OCI-LY3 (cell line): ENCODE results near the gene PLA2G2A.

Experiments used
- H2AFZ ChIP-seq: fragments of 200-600, 300-600 bp; shearing (Covaris generic); 2 replicates; pipeline ENCODE4 v1.6.0; 2014; ENCODE audit warnings: antibody characterized with exemption, low read depth, low read length
- H3K27ac ChIP-seq: fragments of 200-600, 300-600 bp; sonication (generic); 2 replicates; pipeline ENCODE4 v1.5.1; 2014; ENCODE audit warnings: mild to moderate bottlenecking, low read length, moderate library complexity, mixed read lengths
- H3K27me3 ChIP-seq: fragments of 200-600, 300-600 bp; sonication (generic); 2 replicates; pipeline ENCODE4 v1.6.1; 2014; ENCODE audit warnings: low read depth, low read length, mixed read lengths
- H3K36me3 ChIP-seq: fragments of 200-600, 300-600 bp; sonication (generic); replicated peaks from 2 replicates; pipeline ENCODE3; 2014; ENCODE audit warnings: low read depth, low read length, mixed read lengths
- H3K4me1 ChIP-seq: fragments of 300-600, 200-600 bp; sonication (generic); 2 replicates; pipeline ENCODE4 v1.6.1; 2014; ENCODE audit warnings: low read length, mixed read lengths
- H3K4me2 ChIP-seq: fragments of 200-600, 300-600 bp; sonication (generic); 2 replicates; pipeline ENCODE4 v1.6.1; 2014; ENCODE audit warnings: low read length, mixed read lengths
- H3K4me3 ChIP-seq: fragments of 300-600, 200-600 bp; sonication (generic); 2 replicates; pipeline ENCODE4 v1.5.1; 2014; ENCODE audit warnings: antibody characterized with exemption, mild to moderate bottlenecking, low read length, moderate library complexity
- H3K79me2 ChIP-seq: fragments of 300-600, 200-600 bp; shearing (Covaris generic); 2 replicates; pipeline ENCODE4 v1.6.1; 2014; ENCODE audit warnings: mild to moderate bottlenecking, low read length, mixed read lengths
- H3K9ac ChIP-seq: fragments of 300-600, 200-600 bp; shearing (Covaris generic); 2 replicates; pipeline ENCODE4 v1.6.0; 2014; ENCODE audit warnings: mild to moderate bottlenecking, low read length, moderate library complexity
- H3K9me3 ChIP-seq: fragments of 200-600, 300-600 bp; shearing (Covaris generic); 2 replicates; pipeline ENCODE4 v1.6.1; 2014; ENCODE audit warnings: low read length, mixed read lengths; ENCODE audit not compliant: insufficient read depth
- H4K20me1 ChIP-seq: fragments of 200-600, 300-600 bp; sonication (generic); 2 replicates; pipeline ENCODE4 v1.6.1; 2016; ENCODE audit warnings: low read length, mixed read lengths; ENCODE audit not compliant: insufficient read depth
- CTCF ChIP-seq: fragments of 200-600, 300-600 bp; sonication (generic); IDR thresholded peaks from 2 replicates; pipeline ENCODE4 v1.5.1; 2014; ENCODE audit warnings: antibody characterized with exemption, low read length, low read depth
- EZH2phosphoT487 ChIP-seq: fragments of 200-600 bp; shearing (Covaris generic); IDR thresholded peaks from 2 replicates; pipeline ENCODE4 v1.6.1; 2018; ENCODE audit warnings: antibody characterized with exemption, mixed run types, low read depth

Gene PLA2G2A

GRCh38 chr1:19940486-19941205 is 38.8 kb downstream of the PLA2G2A start:
- Histone ChIP-seq H3K4me2 (no peak overlapping the region), H3K27me3 (no peaks in the 10 kb centered on the region), H3K27ac (no peak overlapping the region), H3K9me3 (no peaks in the 10 kb centered on the region), H3K9ac (no peak overlapping the region), H3K4me1 (peaks cover 7% of the 10 kb centered on the region; the same call in 1 of the 2 replicates), H3K4me3 (no peak overlapping the region), H4K20me1 (no peaks in the 10 kb centered on the region), H2AFZ (no peak overlapping the region), H3K36me3 (no peaks in the 10 kb centered on the region), H3K79me2 (no peaks in the 10 kb centered on the region)
- TF ChIP-seq CTCF, result no peak
- TF ChIP-seq EZH2phosphoT487, result no peak

- Histone ChIP-seq H3K4me2 (no peak overlapping the region), H3K9me3 (no peaks in the 10 kb centered on the region), H2AFZ (no peak overlapping the region), H3K27ac (no peak overlapping the region), H3K36me3 (no peaks in the 10 kb centered on the region), H3K4me3 (no peak overlapping the region), H3K9ac (no peak overlapping the region), H3K79me2 (no peaks in the 10 kb centered on the region), H3K27me3 (no peaks in the 10 kb centered on the region), H3K4me1 (peaks cover 7% of the 10 kb centered on the region; the same call in 1 of the 2 replicates), H4K20me1 (no peaks in the 10 kb centered on the region)
- TF ChIP-seq EZH2phosphoT487 (no peak), CTCF (no peak)
Measured at GRCh38 chr1:19938472-19938871, 40.9 kb downstream of the PLA2G2A start.

- Histone ChIP-seq H3K36me3 (no peaks in the 10 kb centered on the region), H3K4me2 (no peak overlapping the region), H3K79me2 (no peaks in the 10 kb centered on the region), H3K4me3 (no peak overlapping the region), H3K9me3 (no peaks in the 10 kb centered on the region), H2AFZ (no peak overlapping the region), H3K27me3 (no peaks in the 10 kb centered on the region), H3K4me1 (peaks cover 7% of the 10 kb centered on the region; the same call in 1 of the 2 replicates), H4K20me1 (no peaks in the 10 kb centered on the region), H3K27ac (no peak overlapping the region), H3K9ac (no peak overlapping the region)
- TF ChIP-seq CTCF, result no peak
- no peak for TF ChIP-seq EZH2phosphoT487
Measured at GRCh38 chr1:19936061-19936750, 43.2 kb downstream of the PLA2G2A start.

DNA sequence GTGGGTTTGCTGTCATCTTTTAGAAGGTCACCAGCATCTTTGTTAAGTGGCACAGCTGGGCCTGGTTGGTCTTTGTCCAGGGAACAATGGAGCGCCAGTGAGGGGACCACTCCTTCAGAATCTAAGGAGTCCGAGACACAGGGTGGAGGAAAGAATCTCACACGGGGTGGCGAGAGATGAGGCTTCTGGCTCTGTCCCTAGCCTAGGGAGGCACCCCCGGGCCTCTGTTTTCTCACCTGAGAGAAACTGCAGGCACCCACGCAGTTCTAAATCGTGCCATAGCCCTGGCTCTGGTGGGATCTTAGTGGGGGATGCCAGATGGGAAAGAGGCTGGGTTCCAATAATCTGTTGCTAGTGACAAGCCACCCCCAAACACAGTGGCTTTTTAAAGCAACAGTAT is 45.1 kb downstream of the PLA2G2A start:
- Histone ChIP-seq H3K27me3 (no peaks in the 10 kb centered on the region), H3K4me1 (peaks cover 7% of the 10 kb centered on the region; the same call in 1 of the 2 replicates), H3K27ac (no peak overlapping the region), H3K79me2 (no peaks in the 10 kb centered on the region), H2AFZ (no peak overlapping the region), H3K4me2 (no peak overlapping the region), H4K20me1 (no peaks in the 10 kb centered on the region), H3K9me3 (no peaks in the 10 kb centered on the region), H3K9ac (no peak overlapping the region), H3K4me3 (no peak overlapping the region), H3K36me3 (no peaks in the 10 kb centered on the region)
- TF ChIP-seq EZH2phosphoT487 (no peak), CTCF (no peak)
